Superior temporal gyrus (tissue), 1 donor: Measurements from ENCODE around the gene VPS54.
A peak's percentile ranks its signal among the peaks of the same experiment; 100 is the strongest.
"Not testable (repeated sequence)": the region's sequence is repeated elsewhere in the genome, so short reads cannot be mapped to it uniquely, and the experiment has no call there.

Experiments
- DNase-seq: peaks from one replicate; pipeline ENCODE4 v3.0.0-alpha.2; 2016; ENCODE audit errors: extremely low spot score

VPS54 gene

DNA sequence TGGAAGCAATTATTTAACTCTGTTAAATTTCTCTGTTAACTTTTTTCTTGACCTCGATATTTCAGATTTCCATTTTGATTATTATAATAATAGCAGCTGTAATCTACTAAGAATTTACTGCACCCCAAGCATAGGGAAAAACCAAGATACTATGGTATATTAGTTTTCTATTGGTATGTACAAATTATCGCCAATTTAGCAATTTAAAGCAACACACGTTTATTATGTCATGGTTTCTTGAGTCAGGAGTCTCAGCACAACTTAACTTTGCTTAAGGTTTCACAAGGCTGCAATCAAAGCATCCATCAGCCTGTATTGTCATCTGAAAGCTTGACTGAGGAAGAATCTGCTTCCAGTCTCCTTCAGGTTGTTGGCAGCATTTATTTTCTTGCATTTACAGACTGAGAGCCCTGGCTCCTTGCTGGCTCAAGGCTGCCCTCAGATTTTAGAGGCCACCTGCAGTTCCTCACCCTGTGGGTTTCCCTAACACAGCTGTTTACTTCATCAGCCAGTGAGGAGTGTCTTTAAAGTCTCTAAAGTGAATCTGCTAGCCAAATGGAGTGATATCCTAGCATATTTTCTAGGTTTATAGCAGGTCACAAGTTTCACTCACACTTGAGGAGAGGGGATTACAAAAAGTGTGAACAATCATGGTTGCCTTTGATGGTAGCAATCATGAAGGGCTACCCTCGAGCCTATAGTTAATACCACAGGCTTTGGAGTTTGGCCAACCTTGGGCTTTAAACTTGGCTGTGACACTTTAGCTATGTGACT lies 4.4 kb upstream of the VPS54 start:
- no peak for DNase-seq

DNA sequence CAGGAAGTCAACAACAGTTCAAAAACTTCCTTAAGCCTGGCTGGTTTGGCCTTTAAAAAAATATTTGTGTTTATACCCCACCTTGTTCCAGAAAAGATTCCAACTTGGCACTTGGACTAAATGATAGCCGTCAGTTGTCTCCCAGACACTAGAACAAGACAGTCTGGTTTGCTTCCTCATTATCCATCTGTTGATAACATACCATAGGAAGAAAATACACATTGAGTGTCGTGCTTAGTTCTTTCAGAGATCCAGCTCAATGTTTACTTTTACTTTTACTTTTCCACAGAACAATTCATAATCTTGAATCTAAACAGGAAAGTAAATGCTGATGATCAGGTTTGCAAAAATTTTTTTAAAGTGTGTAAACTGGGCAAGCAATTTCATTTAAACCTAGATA lies 2.4 kb upstream of the VPS54 start:
- no peak for DNase-seq

DNA sequence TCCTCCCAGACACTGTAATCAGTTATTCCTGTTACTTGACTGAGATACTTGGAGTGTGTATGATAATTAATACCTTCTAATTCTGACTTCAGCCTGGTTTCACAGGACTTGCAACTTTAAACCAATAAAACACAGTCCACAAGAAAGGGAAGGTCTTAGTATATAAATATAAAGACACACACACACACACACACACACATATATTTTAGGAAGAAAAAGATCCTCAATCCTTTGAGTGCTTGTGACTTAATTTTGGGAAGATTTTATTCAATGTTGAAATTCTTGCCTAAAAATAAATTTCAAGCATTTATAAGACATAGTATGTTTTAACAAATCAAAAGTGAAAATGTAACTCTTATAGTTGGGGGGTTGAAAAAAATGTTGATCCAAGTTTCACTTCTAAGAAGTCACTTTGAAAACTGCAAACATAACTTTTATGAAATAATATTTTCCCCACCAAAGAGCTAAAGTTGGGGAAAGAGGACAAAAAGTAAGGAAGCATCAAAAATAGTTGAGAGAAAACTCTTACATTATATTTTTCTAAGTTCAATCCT lies 824 bp upstream of the VPS54 start:
- DNase-seq: no peak

DNA sequence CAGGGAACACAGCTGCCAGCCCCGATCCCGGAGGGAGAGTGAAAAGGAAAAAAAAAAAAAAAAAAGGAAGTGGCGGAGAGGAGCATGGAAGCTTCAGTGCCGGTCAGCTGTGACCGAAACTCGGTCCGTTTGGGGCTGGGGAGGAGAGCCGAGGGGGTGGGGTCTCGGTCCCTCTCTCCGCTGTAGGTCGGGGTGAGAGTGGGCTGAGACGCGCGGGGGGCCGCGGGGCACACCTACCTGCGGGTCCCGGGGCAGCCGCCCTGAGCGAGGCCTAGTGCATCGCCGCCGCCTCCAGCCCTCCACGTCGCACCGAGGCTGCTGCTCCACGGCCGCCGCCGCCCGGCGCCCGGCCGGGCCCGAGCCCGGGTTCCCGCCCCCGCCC lies 536 bp downstream of the VPS54 start:
- DNase-seq: no peak

DNA sequence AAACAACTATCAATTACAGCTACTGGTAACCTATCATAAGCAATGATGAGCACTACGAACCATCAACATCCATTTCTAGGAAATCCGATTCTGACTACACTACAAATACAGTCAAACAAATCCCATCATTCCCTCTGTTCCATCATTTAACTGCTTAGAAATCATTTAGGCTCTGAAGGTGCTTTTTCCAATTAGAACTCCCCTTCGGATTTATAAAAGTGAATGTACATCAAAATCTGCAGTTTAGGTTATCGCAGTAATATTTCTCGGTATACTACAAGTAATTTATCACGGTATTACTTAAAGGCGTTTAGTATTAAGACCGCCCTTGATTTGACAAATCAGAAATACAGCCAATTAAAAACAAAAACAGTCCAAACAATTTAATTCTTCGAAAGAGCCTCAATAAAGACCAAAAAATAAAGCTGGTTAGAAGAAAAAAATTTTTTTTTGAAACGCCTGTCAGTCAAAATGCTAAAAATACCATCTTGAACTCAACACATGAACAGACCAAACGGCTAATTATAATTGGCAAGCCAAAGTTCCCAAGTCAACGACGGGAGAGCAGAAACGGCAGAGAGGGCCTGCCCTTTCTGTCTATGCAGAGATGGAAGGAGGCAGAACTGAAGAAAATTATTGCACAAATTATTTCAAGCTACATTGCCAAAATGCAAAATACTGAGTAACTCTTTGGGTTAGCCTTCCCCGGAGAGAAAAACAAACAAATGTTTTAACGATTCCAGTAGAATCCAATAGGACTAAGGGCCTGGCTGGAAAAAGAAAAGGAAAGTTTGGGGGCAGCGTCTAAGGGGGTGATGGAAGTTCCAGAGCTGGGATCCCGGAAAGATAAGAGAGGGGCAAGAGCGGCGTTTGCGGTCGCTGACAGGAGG lies 1.2 kb downstream of the VPS54 start:
- peak; percentile 58 for DNase-seq

DNA sequence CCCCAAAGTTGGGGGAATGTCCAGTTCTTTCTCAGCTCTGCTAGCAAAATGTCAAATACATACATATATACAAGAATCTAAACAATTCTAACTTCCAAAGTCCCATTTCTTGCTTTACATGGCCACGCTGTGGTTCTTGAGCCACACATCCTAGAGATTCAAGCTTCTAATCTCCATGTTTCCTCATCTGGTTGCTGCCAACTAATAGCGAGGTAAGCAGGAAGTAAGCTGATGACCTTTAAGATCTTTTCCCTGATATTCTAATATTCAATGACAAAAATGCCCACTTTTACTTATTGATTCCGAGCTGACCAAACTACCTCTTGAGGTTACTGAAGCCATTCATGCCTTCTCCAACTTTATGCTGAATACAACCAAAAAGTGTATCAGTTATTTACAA lies 3.3 kb downstream of the VPS54 start:
- no peak for DNase-seq

DNA sequence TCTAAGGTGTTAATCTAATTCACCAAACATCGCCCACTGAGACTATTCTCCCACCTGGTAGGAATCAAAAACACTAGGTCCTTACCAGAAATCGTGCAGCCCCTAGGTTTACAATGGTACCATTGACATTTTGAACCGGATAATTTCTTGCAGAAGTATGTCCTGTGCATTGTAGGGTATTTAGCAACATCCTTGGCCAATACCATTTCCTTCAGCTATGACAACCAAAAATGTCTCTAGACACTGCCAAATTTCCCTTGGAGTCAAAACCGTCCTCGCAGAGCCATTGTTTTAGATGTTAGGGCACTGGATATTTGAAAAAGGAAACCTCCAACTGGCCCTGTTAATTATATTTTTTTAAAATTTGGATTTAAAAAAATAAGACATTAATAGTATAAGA lies 3.8 kb downstream of the VPS54 start:
- DNase-seq: no peak

DNA sequence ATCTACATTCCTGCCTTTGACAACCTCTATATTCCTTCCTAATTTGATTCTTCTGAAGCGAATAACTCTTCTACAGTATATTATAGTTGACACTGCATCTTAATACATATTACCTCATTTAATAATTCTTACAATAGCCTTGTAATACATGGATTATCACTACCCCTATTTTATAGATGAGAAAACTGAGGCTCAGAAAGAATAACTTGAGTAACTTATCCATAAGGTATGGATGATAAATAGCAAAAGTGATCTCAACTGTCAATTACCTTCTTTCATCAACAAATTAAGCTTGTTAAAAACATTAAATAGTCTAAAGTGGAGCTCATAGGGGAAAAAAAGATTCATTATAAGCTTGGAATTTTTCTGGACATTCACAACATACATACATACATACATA lies 4.6 kb downstream of the VPS54 start:
- DNase-seq: no peak

DNA sequence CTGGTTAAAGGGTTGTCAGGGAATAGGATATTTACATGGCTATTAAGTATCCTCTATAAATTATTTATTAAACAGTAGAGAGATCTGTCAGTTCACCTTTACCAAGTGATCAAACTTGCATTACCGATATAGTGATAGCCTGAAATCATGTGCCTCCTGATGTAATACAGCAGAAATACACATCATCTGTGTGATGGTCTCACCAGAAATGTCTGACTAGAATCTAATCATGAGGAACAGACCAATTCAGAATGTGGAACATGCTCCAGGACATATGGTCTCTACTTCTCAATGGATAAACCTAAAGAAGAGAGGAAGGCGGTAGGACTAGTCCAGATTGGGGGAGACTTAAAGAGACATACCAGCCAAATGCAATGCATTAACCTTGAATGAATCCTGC lies 6.2 kb downstream of the VPS54 start:
- DNase-seq: no peak

DNA sequence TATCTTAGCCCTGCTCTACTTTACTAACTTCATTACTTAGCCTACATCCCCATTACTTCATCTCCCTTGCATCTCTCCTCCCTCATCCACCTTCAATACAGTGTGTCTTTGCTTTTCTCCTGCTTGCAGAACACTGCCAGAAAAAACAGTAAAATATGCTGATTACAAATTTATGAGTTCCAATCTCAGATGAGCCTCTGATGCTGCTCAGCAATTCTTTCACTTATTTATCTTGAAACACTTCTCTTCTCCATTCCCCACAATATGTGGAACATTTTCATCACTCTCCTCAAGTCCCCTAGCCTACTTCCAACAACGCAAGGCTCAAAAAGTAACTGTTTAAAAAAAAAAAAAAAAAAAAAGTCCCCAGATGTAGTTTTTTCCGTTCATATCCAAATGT lies 7.1 kb downstream of the VPS54 start:
- DNase-seq: no peak

DNA sequence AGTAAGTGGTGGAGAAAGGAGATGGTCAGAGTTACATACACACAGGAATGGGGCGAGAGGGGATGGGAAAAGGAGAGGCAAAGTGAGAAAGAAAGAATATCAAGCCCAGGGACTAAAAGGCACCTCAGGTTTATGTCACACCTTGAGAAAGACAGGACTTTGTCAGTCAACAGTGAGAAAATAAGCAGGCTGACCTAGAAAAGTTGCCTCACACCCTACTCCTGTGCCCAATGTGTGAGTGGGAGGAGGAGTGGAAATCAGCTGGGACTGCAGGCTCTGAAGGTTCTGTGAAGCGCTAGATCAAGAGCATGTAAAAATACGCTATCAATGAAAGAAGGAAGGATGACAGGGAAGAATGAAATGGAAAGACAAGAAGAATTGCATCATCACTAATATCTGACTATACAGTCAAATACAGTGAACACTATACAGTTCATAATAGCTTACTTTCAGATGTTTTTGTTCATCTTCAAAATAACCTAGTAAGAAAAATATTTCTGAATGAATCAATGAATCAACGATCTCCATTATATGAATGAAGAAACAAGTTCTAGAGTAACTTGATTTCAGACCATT lies 10.7 kb downstream of the VPS54 start:
- DNase-seq: no peak

DNA sequence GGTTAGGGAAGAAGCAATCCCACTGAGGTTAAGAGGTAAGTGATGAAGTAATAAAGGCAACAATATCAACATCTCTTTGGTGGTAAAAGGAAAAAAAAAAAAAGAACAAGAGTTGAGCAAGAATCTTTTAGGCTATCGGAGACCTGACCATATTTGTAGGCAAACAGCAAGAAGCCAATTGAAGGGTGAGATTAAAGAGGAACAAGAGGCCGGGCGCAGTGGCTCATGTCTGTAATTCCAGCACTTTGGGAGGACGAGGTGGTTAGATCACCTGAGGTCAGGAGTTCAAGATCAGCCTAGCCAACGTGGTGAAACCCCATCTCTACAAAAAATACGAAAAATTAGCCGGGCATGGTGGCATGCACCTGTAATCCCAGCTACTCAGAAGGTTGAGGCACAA lies 11.3 kb downstream of the VPS54 start:
- DNase-seq: no peak

DNA sequence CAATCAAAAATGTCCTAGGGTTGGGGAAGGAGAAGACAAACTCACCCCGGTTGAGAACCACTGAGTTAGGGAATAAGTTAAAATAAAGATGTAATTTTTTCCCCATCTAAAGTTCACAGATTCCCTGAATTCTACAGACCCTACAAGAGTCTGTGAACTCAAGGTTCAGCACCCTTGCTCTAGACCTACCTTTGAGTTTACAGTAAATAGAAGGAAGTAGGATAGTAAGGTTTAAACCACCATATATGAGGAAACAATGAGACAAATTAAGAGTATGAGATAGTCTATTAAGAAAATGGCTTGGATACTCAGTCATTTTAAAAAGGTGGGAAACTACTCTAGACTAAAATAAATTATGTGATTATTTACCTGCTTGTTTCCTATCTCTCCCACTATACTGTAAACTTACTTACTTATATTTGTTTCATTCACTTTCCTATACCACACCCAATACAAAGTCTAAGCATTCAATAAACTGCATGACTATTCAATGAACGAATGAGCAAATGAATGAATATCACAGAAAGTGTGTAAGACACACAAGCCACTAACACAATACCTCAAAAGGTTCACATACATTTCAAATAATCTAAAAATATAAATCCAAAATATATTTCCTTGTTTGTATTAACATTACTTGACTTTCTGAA lies 13.4 kb downstream of the VPS54 start:
- no peak for DNase-seq

DNA sequence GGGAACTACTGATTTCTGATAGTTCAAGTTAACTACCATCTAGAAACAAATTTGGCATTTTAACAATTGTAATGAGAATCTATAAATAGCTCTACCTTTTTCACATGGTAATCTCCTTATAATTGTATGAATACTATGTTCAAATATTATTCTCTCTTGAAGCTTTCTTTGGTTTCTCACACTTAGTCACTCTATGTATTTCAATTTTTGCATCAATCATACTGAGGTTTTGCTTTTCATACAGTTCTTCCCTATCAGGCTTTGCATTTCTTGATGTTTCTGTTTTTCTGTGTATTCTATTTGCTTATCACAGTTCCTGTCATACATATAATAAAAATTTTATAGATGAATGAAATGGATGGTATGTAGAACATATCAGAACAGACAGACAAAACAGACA lies 16.0 kb downstream of the VPS54 start:
- no peak for DNase-seq

DNA sequence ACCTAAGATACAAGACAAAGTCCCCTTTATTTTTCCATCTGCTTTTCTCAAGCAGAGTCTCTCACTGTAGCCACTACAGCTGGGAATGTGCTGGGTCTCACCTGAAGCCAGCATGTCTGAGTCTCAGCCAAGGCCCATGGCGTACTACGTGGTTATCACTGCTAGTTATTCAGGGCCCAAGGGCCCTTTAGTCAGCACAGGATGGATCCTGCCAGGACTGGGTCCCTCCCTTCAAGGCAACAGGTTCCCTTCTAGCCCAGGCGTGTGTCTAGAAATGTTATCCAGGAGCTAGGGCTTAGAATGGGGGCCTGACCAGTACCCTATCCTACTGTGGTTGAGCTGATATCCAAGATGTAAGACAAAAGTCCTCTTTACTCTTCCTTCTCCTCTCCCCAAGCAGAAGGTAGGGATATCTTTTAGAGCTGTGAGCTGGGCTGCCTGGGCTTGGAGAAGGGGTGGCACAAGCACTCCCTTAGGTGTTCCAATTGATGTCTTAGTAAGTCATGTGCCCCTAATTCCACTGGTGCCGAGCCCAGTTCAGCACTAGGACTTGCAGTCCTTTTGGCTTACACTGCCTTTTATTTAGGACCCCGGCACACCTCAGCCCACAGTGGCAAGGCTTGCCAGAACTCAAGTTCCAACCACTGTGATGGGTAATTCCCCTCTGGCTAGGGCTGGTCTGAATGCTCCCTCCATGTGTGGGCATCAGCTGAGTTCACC lies 17.7 kb downstream of the VPS54 start:
- no peak for DNase-seq

DNA sequence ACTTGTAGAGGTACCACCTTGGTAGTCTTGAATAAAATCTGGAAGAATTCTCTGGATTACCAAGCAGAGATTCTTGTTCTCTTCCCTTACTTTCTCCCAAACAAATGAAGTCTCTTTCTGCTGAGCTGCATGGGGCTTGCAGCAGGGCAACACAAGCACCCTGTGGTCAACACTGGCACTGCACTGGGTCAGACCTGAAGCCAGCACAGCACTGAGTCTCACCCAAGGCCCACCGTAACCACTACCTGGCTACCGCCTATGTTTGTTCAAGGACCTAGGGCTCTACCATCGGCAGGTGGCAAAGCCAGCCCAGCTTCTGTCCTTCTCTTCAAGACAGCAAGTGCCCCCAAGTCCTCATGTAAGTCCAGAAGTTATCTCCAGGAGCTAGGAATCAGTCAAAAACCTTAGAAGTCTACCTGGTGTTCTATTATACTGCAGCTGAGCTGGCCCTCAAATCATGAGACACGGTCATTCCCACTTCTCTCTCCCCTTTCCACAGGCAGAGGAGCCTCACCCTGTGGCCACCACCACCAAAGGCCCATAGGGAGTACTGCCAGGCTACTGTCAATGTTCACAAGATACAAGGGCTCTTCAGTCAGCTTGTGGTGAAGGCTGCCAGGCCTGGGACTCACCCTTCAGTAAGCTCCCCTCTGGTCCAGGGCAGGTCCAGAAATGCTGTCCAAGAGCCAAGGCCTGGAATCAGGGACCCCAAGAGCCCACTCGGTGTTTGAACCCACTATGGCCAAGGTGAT lies 18.4 kb downstream of the VPS54 start:
- no peak for DNase-seq

DNA sequence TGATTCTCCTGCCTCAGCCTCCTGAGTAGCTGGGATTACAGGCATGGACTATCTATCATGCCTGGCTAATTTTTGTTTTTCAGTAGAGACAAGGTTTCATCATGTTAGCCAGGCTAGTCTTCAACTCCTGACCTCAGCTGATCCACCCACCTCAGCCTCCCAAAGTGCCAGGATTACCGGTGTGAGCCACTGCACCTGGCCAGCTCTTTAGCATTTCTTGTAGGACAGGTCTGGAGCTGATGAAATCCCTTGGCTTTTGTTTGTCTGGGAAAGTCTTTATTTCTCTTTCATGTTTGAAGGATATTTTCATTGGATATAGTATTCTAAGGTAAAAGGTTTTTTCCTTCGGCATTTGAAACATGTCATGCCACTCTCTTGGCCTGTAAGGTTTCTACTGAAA lies 20.2 kb downstream of the VPS54 start:
- DNase-seq: no peak

DNA sequence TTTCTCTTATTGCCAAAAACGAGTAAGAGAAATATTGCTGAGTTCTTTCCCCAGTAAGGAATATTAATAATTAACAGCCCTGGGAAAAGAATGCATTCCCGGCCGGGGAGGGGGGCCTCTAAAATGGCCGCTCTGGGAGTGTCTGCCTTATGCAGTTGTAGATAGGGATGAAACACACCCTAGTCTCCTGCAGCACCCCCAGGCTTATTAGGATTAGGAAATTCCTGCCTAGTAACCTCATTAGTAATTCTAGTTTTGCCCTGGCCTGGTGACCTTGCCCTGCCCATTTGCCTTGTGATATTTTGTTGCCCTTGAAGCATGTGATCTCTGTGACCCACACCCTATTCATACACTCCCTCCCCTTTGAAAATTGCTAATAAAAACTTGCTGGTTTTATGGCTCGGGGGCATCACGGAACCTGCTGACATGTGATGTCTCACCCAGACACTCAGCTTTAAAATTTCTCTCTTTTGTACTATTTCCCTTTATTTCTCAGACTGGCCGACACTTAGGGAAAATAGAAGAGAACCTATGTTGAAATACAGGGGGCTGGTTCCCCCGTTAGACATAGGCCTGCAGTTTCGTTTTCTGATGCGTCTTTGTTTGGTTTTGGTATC lies 22.5 kb downstream of the VPS54 start:
- DNase-seq: not testable (repeated sequence)

DNA sequence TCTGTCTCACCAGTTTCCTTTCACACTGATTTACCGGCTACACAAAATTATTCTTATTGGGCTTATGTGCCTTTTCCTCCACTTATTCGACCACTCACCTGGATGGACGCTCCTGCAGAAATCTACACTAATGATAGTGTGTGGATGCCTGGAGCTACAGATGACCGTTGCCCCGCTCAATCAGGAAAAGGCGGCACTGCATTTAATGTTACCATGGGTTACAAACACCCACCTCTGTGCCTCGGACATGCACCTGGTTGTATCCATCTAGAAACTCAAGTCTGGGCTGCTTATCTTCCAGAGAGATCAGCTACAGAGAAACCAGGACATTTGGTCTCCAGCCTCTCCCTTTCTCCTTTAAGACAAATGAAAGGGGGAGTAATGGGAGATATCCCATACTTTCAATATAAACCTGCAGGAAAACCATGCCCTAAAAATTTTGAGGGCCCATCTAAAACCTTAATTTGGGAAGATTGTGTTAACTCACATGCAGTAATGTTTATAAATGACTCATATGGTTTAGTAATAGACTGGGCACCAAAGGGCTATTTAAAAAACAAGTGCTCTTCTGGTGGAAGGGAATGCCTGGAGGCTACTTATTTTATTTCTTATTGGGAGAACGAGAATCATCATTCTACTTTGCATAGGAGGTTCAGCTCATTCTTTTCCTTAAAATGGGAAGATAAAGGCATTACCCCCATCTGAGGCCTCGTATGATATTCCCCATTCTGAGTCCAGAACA lies 24.7 kb downstream of the VPS54 start:
- not testable (repeated sequence) for DNase-seq
